ENCODE data around the gene KIF1A. TPM values are rescaled to one million over a fixed set of nuclear protein-coding genes. Genes with fewer than 3 reads are reported as not detected.

Gene KIF1A
- total RNA-seq, 4 donors from 2014 or later: 1.7 to 4.1 (median 3.4) TPM

DNA sequence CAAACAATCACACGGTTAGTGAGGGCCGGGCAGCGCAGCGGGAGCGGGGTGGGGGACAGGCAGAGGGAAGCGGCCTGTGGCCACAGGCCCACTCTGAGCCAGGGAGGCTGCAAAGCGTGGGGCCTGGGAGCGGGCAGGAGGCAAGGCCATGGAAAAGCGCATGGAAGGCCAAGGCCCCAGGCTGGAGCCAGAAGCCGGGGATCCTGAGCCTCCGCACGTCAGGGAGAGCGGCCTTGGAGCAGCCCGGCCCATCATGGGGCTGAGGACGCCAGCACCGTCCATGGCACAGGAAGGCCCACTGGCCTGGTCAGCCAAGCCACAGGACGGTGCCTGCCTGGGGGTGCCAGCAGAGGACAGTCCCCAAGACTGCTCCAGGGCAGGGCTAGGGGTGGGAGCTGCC is 85.3 kb downstream of the KIF1A start:
- TF ChIP-seq EP300 (IDR thresholded peaks at IDR 0.05) (no peak), POLR2A (IDR thresholded peaks at IDR 0.05; ENCODE audit: low read depth) (no peak)
- TF ChIP-seq, protein P1, sequence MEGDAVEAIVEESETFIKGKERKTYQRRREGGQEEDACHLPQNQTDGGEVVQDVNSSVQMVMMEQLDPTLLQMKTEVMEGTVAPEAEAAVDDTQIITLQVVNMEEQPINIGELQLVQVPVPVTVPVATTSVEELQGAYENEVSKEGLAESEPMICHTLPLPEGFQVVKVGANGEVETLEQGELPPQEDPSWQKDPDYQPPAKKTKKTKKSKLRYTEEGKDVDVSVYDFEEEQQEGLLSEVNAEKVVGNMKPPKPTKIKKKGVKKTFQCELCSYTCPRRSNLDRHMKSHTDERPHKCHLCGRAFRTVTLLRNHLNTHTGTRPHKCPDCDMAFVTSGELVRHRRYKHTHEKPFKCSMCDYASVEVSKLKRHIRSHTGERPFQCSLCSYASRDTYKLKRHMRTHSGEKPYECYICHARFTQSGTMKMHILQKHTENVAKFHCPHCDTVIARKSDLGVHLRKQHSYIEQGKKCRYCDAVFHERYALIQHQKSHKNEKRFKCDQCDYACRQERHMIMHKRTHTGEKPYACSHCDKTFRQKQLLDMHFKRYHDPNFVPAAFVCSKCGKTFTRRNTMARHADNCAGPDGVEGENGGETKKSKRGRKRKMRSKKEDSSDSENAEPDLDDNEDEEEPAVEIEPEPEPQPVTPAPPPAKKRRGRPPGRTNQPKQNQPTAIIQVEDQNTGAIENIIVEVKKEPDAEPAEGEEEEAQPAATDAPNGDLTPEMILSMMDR (IDR thresholded peaks at IDR 0.05): no peak
- 95% methylated on average over 14 of the region's 17 CpGs for WGBS
- no peaks in the 10 kb centered on the region for H3K9me3 ChIP-seq
- H3K4me3 ChIP-seq: no peak overlapping the region
- H3K4me1 ChIP-seq: no peaks in the 10 kb centered on the region
- peaks cover 0 to 51% (median 1%) of the 10 kb centered on the region in 4 donors for H3K27me3 ChIP-seq
- intact Hi-C loops (cut with DNase I): no loop called here
- no peak for DNase-seq (ENCODE audit: extremely low spot score)
- H3K27ac ChIP-seq (replicated peaks in 1 of 4): no peak overlapping the region
- H3K36me3 ChIP-seq: no peaks in the 10 kb centered on the region

- Histone ChIP-seq H3K9me3 (no peaks in the 10 kb centered on the region), H3K27me3 (peaks cover 0 to 59% (median 1%) of the 10 kb centered on the region in 4 donors), H3K27ac (replicated peaks in 1 of 4) (no peak overlapping the region), H3K4me1 (no peaks in the 10 kb centered on the region), H3K4me3 (no peak overlapping the region), H3K36me3 (no peaks in the 10 kb centered on the region)
- intact Hi-C loops (cut with DNase I): no loop called here
- DNase-seq (ENCODE audit: extremely low spot score): no peak
- TF ChIP-seq POLR2AphosphoS5 (IDR thresholded peaks at IDR 0.05) (no peak), POLR2A (IDR thresholded peaks at IDR 0.05; ENCODE audit: low read depth) (no peak), EP300 (IDR thresholded peaks at IDR 0.05) (no peak)
- TF ChIP-seq, protein P1 (IDR thresholded peaks at IDR 0.05): no peak
- 87% methylated on average over 17 of the region's 24 CpGs for WGBS
These were observed 86.1 kb downstream of the KIF1A start for GRCh38 chr2:240733803-240734495.

GRCh38 chr2:240732911-240733622 is 87.0 kb downstream of the KIF1A start:
- WGBS: 77% methylated on average over 7 of the region's 10 CpGs
- Histone ChIP-seq H3K9me3 (no peaks in the 10 kb centered on the region), H3K27me3 (peaks cover 0 to 59% (median under 1%) of the 10 kb centered on the region in 4 donors), H3K27ac (replicated peaks in 1 of 4) (no peak overlapping the region), H3K4me3 (no peak overlapping the region), H3K36me3 (no peaks in the 10 kb centered on the region), H3K4me1 (no peaks in the 10 kb centered on the region)
- DNase-seq (ENCODE audit: extremely low spot score): no peak
- intact Hi-C loops (cut with DNase I): no loop called here
- no peak for TF ChIP-seq POLR2A (IDR thresholded peaks at IDR 0.05; ENCODE audit: low read depth)
- no peak for TF ChIP-seq EP300 (IDR thresholded peaks at IDR 0.05)
- TF ChIP-seq, protein P1 (IDR thresholded peaks at IDR 0.05): no peak
- TF ChIP-seq POLR2AphosphoS5 (IDR thresholded peaks at IDR 0.05): no peak

- no peak for DNase-seq (ENCODE audit: extremely low spot score)
- intact Hi-C loops (cut with DNase I): no loop called here
- Histone ChIP-seq H3K27ac (replicated peaks in 1 of 4) (no peak overlapping the region), H3K9me3 (no peaks in the 10 kb centered on the region), H3K27me3 (peaks cover 0 to 61% (median 0%) of the 10 kb centered on the region in 4 donors), H3K4me3 (no peak overlapping the region), H3K4me1 (no peaks in the 10 kb centered on the region), H3K36me3 (no peaks in the 10 kb centered on the region)
- no peak for TF ChIP-seq EP300 (IDR thresholded peaks at IDR 0.05)
- TF ChIP-seq POLR2AphosphoS5 (IDR thresholded peaks at IDR 0.05): no peak
- TF ChIP-seq POLR2A (IDR thresholded peaks at IDR 0.05; ENCODE audit: low read depth): no peak
- TF ChIP-seq, protein P1 (IDR thresholded peaks at IDR 0.05): no peak
- 86% methylated on average over 5 of the region's 5 CpGs for WGBS
These were observed 87.8 kb downstream of the KIF1A start for GRCh38 chr2:240732184-240732583.
